Sigmoid colon (tissue), 7 donors: ENCODE data around the gene KLRK1. TPM values are rescaled to one million over a fixed set of nuclear protein-coding genes. Genes with fewer than 3 reads are reported as not detected.
"Not testable (repeated sequence)": the region's sequence is repeated elsewhere in the genome, so short reads cannot be mapped to it uniquely, and the experiment has no call there.

Experiments
- DNase-seq: peaks from one replicate; pipeline ENCODE4 v3.0.0-alpha.2; 2019
- H3K27ac ChIP-seq, 4 donors: fragments of 200-600 bp; sonication (generic); one replicate each; pipeline ENCODE4 v1.5.1; 2016 to 2019; ENCODE audit warnings: mild to moderate bottlenecking in 1 of 4
- H3K27me3 ChIP-seq, 3 donors: fragments of 200-600 bp; sonication (generic); one replicate each; pipeline ENCODE4 v1.5.1; 2019; ENCODE audit warnings: mild to moderate bottlenecking in 1 of 3
- H3K36me3 ChIP-seq, 4 donors: fragments of 200-600 bp; sonication (generic); one replicate each; pipeline ENCODE4 v1.5.1; 2016 to 2019
- H3K4me1 ChIP-seq, 4 donors: fragments of 200-600 bp; sonication (generic); one replicate each; pipeline ENCODE4 v1.5.1; 2017 to 2019
- H3K4me3 ChIP-seq, 4 donors: fragments of 200-600 bp; sonication (generic); one replicate each; pipeline ENCODE4 v1.5.1; 2017 to 2019; ENCODE audit warnings: mild to moderate bottlenecking in 2 of 4, moderate library complexity in 1 of 4
- H3K9me3 ChIP-seq, 4 donors: fragments of 200-600 bp in 3 of 4; sonication (generic) in 3 of 4; one replicate each; pipeline versions ENCODE4 v1.5.1 to v1.6.1; 2013 to 2019
- CTCF ChIP-seq, 4 experiments: fragments of 450-650 bp in 3 of 4; fragments of 200-600 bp in 1 of 4; IDR thresholded peaks; one replicate each; pipeline ENCODE4 v1.5.1; 2016 to 2019; ENCODE audit warnings: antibody characterized with exemption in 4 of 4, mild to moderate bottlenecking in 3 of 4, moderate library complexity in 2 of 4
- EP300 ChIP-seq, 4 donors: sonication (generic); formaldehyde crosslinking; IDR thresholded peaks; one replicate each; pipeline ENCODE4 v1.6.1; 2017; ENCODE audit warnings: antibody characterized with exemption in 4 of 4
- POLR2A ChIP-seq, 2 donors: fragments of 450-650 bp; IDR thresholded peaks; one replicate each; pipeline ENCODE4 v1.6.1; 2016; ENCODE audit warnings: antibody characterized with exemption in 2 of 2, mild to moderate bottlenecking in 2 of 2, moderate library complexity in 2 of 2
- POLR2AphosphoS5 ChIP-seq, 4 donors: sonication (generic); formaldehyde crosslinking; IDR thresholded peaks; one replicate each; pipeline ENCODE4 v1.6.1; 2017; ENCODE audit warnings: antibody characterized with exemption in 4 of 4
- WGBS, 2 donors: extraction: QIAGEN DNeasy Blood & Tissue Kit; methylation state at CpG; one replicate each; pipeline ENCODE4 v1.1.7; 2013; 5-methylcytosine and 5-hydroxymethylcytosine counted together
- intact Hi-C: fragments of 100-400 bp; cut with DNase I; formaldehyde crosslinking; loops from one replicate; pipeline ENCODE4 v1.15.1; 2023
- polyA plus RNA-seq, 3 donors: library from polyadenylated mRNA; stranded (reverse); fragments of 200-250 nt; gene quantifications; one replicate each; pipeline ENCODE4 v1.2.3, GENCODE V29; 2013
- total RNA-seq, 4 donors: library from RNA; depleted of rRNA; stranded (reverse); fragments of >200 nt; gene quantifications; one replicate each; pipeline ENCODE4 v1.1.0, GENCODE V29; 2016
- donor health status: healthy with polysubstance abuse.
- donor health status: Bipolar disorder and iron deficiency.
- donor health status: healthy.

Gene KLRK1
- total and polyA plus RNA-seq, 7 donors: 0.33 to 16.0 (median 1.8) TPM; not detected in 2

- intact Hi-C loops: no loop called here
- no peak for DNase-seq
- no peaks in the 10 kb centered on the region for H3K9me3 ChIP-seq
- WGBS, 2 donors: 83 to 84% methylated on average over 9 of the region's 9 CpGs
- no peak overlapping the region for H3K27ac ChIP-seq
- TF ChIP-seq CTCF (IDR thresholded peaks at IDR 0.05) (no peak), EP300 (IDR thresholded peaks at IDR 0.05) (no peak), POLR2AphosphoS5 (IDR thresholded peaks at IDR 0.05) (no peak), POLR2A (IDR thresholded peaks at IDR 0.05) (no peak)
- no peaks in the 10 kb centered on the region for H3K4me1 ChIP-seq
- H3K36me3 ChIP-seq: no peaks in the 10 kb centered on the region
- H3K27me3 ChIP-seq: no peaks in the 10 kb centered on the region
- H3K4me3 ChIP-seq: no peak overlapping the region
These were observed 50.6 kb downstream of the KLRK1 start for GRCh38 chr12:10339053-10339840.

- H3K27ac ChIP-seq, H3K4me1 ChIP-seq, H3K36me3 ChIP-seq, H3K27me3 ChIP-seq, intact Hi-C loops, DNase-seq, H3K9me3 ChIP-seq, H3K4me3 ChIP-seq: not testable (repeated sequence)
- 86 to 95% methylated on average over 4 of the region's 4 CpGs for WGBS, 2 donors
These were observed 51.4 kb downstream of the KLRK1 start for GRCh38 chr12:10338470-10338869.

- H3K27ac ChIP-seq, H3K4me1 ChIP-seq, DNase-seq, H3K27me3 ChIP-seq, H3K9me3 ChIP-seq, H3K4me3 ChIP-seq, intact Hi-C loops, H3K36me3 ChIP-seq: not testable (repeated sequence)
- 79 to 81% methylated on average over 4 of the region's 4 CpGs for WGBS, 2 donors
These were observed 53.6 kb downstream of the KLRK1 start for GRCh38 chr12:10336196-10336595.

- intact Hi-C loops: loop anchor here (1.0 kb wide), 1 partner anchor 231 kb away; no protein-coding TSS in a partner anchor
- 41 to 47% methylated on average over 2 of the region's 2 CpGs for WGBS, 2 donors
These were observed 58.1 kb downstream of the KLRK1 start for GRCh38 chr12:10331642-10332239.

GRCh38 chr12:10328691-10329090 is 61.1 kb downstream of the KLRK1 start:
- intact Hi-C loops, DNase-seq, H3K4me3 ChIP-seq, H3K9me3 ChIP-seq, H3K27me3 ChIP-seq, H3K4me1 ChIP-seq, H3K27ac ChIP-seq, H3K36me3 ChIP-seq: not testable (repeated sequence)
- WGBS, 2 donors: 61 to 81% methylated on average over 2 of the region's 2 CpGs

More at GRCh38 chr12:10331642-10332239, 58.1 kb downstream of the KLRK1 start:
- Histone ChIP-seq H3K4me1 (no peaks in the 10 kb centered on the region), H3K36me3 (no peaks in the 10 kb centered on the region), H3K27me3 (no peaks in the 10 kb centered on the region), H3K27ac (no peak overlapping the region), H3K9me3 (peaks cover 0 to 2% (median 0%) of the 10 kb centered on the region in 4 donors), H3K4me3 (no peak overlapping the region)
- TF ChIP-seq EP300 (IDR thresholded peaks at IDR 0.05) (no peak), POLR2AphosphoS5 (IDR thresholded peaks at IDR 0.05) (no peak), CTCF (IDR thresholded peaks at IDR 0.05) (peak; percentile 48 to 64 (median 56))
- no peak for DNase-seq

Other genes with a start within 250 kb of the KLRK1 start
- gene OLR1, start 217.9 kb downstream of the KLRK1 start, total RNA-seq: 1 to 10 TPM in 1 of 4 donors, under 1 TPM in 1, not detected in 2; 0.36 to 3.3 TPM
- 1 to 10 TPM in 1 of 3 donors, under 1 TPM in 1, not detected in 1; 0.10 to 1.2 TPM for gene OLR1, start 217.9 kb downstream of the KLRK1 start, polyA plus RNA-seq
- not detected for gene TMEM52B, start 211.0 kb downstream of the KLRK1 start, total RNA-seq
- gene TMEM52B, start 211.0 kb downstream of the KLRK1 start, polyA plus RNA-seq: 1 to 10 TPM in 1 of 3 donors, under 1 TPM in 1, not detected in 1; 0.12 to 1.2 TPM
- 100 to 1,000 TPM in 2 of 4 donors, 10 to 100 TPM in 2; 78.5 to 122 (median 102) TPM for gene GABARAPL1, start 177.2 kb downstream of the KLRK1 start, total RNA-seq
- gene GABARAPL1, start 177.2 kb downstream of the KLRK1 start, polyA plus RNA-seq: 10 to 100 TPM; 38.3 to 75.1 (median 54.6) TPM
- 1 to 10 TPM in 2 of 4 donors, under 1 TPM in 2; 0.54 to 3.6 (median 1.2) TPM for gene KLRD1, start 82.2 kb downstream of the KLRK1 start, total RNA-seq
- 1 to 10 TPM in 1 of 3 donors, under 1 TPM in 1, not detected in 1; 0.60 to 2.5 TPM for gene KLRD1, start 82.2 kb downstream of the KLRK1 start, polyA plus RNA-seq
- under 1 TPM in 1 of 4 donors, not detected in 3; 0.54 TPM for gene KLRC4, start 19.7 kb upstream of the KLRK1 start, total RNA-seq
- under 1 TPM in 1 of 3 donors, not detected in 2; 0.23 TPM for gene KLRC4, start 19.7 kb upstream of the KLRK1 start, polyA plus RNA-seq
- gene KLRC3, start 30.6 kb upstream of the KLRK1 start, total RNA-seq: not detected
- 1 to 10 TPM in 1 of 3 donors, not detected in 2; 1.8 TPM for gene KLRC3, start 30.6 kb upstream of the KLRK1 start, polyA plus RNA-seq
- gene KLRC2, start 46.0 kb upstream of the KLRK1 start, total RNA-seq: under 1 TPM in 1 of 4 donors, not detected in 3; 0.49 TPM
- gene KLRC2, start 46.0 kb upstream of the KLRK1 start, polyA plus RNA-seq: under 1 TPM in 1 of 3 donors, not detected in 2; 0.74 TPM
- gene KLRC1, start 63.3 kb upstream of the KLRK1 start, total RNA-seq: not detected
- 1 to 10 TPM in 2 of 3 donors, under 1 TPM in 1; 0.69 to 1.8 (median 1.3) TPM for gene KLRC1, start 63.3 kb upstream of the KLRK1 start, polyA plus RNA-seq
- 1 to 10 TPM in 1 of 4 donors, under 1 TPM in 2, not detected in 1; 0.36 to 1.1 (median 0.66) TPM for gene EIF2S3B, start 115.8 kb upstream of the KLRK1 start, total RNA-seq
- 1 to 10 TPM in 1 of 3 donors, under 1 TPM in 1, not detected in 1; 0.55 to 1.2 TPM for gene EIF2S3B, start 115.8 kb upstream of the KLRK1 start, polyA plus RNA-seq
- 10 to 100 TPM in 3 of 4 donors, 1 to 10 TPM in 1; 8.6 to 17.4 (median 12.5) TPM for gene MAGOHB, start 223.6 kb upstream of the KLRK1 start, total RNA-seq
- gene MAGOHB, start 223.6 kb upstream of the KLRK1 start, polyA plus RNA-seq: 10 to 100 TPM; 17.6 to 25.7 (median 18.6) TPM